Left lung (tissue), 14 donors: ENCODE results near the gene CENPS. TPM values are rescaled to one million over a fixed set of nuclear protein-coding genes. Genes with fewer than 3 reads are reported as not detected.

Source experiments
- ATAC-seq: fragments of 200-7000 bp; cut with Tn5 transposase; one replicate; pipeline ENCODE4 v1.9.1; 2020; ENCODE audit warnings: moderate library complexity
- DNase-seq, 4 donors: peaks; one replicate each; pipeline ENCODE4 v3.0.0-alpha.2; 2013 to 2020
- H3K27ac ChIP-seq, 2 donors: fragments of 200-600 bp; sonication (generic) in 1 of 2; one replicate each; pipeline versions ENCODE4 v1.5.0 to v1.8.0; 2020 to 2021
- H3K27me3 ChIP-seq, 2 donors: fragments of 200-600 bp; sonication (generic) in 1 of 2; one replicate each; pipeline versions ENCODE4 v1.5.0 to v1.8.0; 2020 to 2021
- H3K36me3 ChIP-seq, 2 donors: fragments of 200-600 bp; sonication (generic) in 1 of 2; one replicate each; pipeline versions ENCODE4 v1.5.0 to v1.8.0; 2020 to 2021
- H3K4me1 ChIP-seq, 2 donors: fragments of 200-600 bp; one replicate each; pipeline ENCODE4 v1.8.0; 2021
- H3K4me3 ChIP-seq, 2 donors: fragments of 200-600 bp; sonication (generic) in 1 of 2; one replicate each; pipeline versions ENCODE4 v1.5.0 to v1.8.0; 2020 to 2021; ENCODE audit warnings: mild to moderate bottlenecking in 1 of 2
- H3K9me3 ChIP-seq, 2 donors: fragments of 200-600 bp; sonication (generic) in 1 of 2; one replicate each; pipeline versions ENCODE4 v1.5.0 to v1.8.0; 2020 to 2021
- CTCF ChIP-seq, 2 donors: fragments of 200-600 bp; sonication (generic) in 1 of 2; IDR thresholded peaks; one replicate each; pipeline versions ENCODE4 v1.5.0 to v1.8.0; 2021; ENCODE audit warnings: antibody characterized with exemption in 2 of 2
- intact Hi-C, 2 donors: fragments of 100-400 bp; cut with DNase I; formaldehyde crosslinking; loops; one replicate each; pipeline versions ENCODE4 v1.11.2 to v1.14.2; 2022
- long read RNA-seq, 12 donors: library from polyadenylated mRNA in 2 of 12; unstranded in 2 of 12; transcript quantifications; one replicate each; pipeline ENCODE4 v2.0.0 and lab custom pipeline, GENCODE V29; 2019 to 2026
- polyA plus RNA-seq, 6 donors: library from polyadenylated mRNA; unstranded; fragments of 120-200 nt; gene quantifications; one replicate each; pipeline ENCODE4 v1.2.1, GENCODE V29; 2013; ENCODE audit not compliant: insufficient read length in 6 of 6
- total RNA-seq, 2 donors: library from RNA; stranded (reverse); fragmentation: NEBNext Ultra II Directional; extraction: Animal tissue kit (Norgen Biotek cat#: 25700); gene quantifications; one replicate each; pipeline ENCODE4 v1.2.1, GENCODE V29; 2021
- donor health status: DM: no; HTN: yes; CAD: no.
- donor health status: DM: no; HTN: no; CAD: no.

Gene CENPS
- total RNA-seq = 10 to 100 TPM; 13.5 to 17.6 TPM
- polyA plus RNA-seq = 10 to 100 TPM; 18.1 to 23.1 (median 22.2) TPM
- long read RNA-seq, donor 1, transcript CENPS-204 (5 exons, 914 nt) = major isoform, 9 of 10 reads
- long read RNA-seq, donor 1, partial matches to known transcripts = 0 of 10 reads
- long read RNA-seq, donor 1, other reads (novel, unspliced or antisense) = 0 of 10 reads
- long read RNA-seq, donor 2, transcript CENPS-204 (5 exons, 914 nt) = major isoform, 6 of 14 reads
- long read RNA-seq, donor 2, transcript CENPS-201 (5 exons, 896 nt) = minor isoform, 5 of 14 reads
- long read RNA-seq, donor 2, partial matches to known transcripts = 0 of 14 reads
- long read RNA-seq, donor 2, other reads (novel, unspliced or antisense) = 0 of 14 reads
- long read RNA-seq, donor 3, transcript CENPS-204 (5 exons, 914 nt) = minor isoform, 6 of 16 reads
- long read RNA-seq, donor 3, transcript CENPS-201 (5 exons, 896 nt) = major isoform, 10 of 16 reads
- long read RNA-seq, donor 3, partial matches to known transcripts = 0 of 16 reads
- long read RNA-seq, donor 3, other reads (novel, unspliced or antisense) = 0 of 16 reads
- long read RNA-seq, donor 4, partial matches to known transcripts = 1 of 9 reads
- long read RNA-seq, donor 4, other reads (novel, unspliced or antisense) = 0 of 9 reads
- long read RNA-seq, donor 5, transcript CENPS-204 (5 exons, 914 nt) = major isoform, 8 of 14 reads
- long read RNA-seq, donor 5, transcript CENPS-201 (5 exons, 896 nt) = minor isoform, 5 of 14 reads
- long read RNA-seq, donor 5, partial matches to known transcripts = 0 of 14 reads
- long read RNA-seq, donor 5, other reads (novel, unspliced or antisense) = 0 of 14 reads
- long read RNA-seq, donor 6, transcript CENPS-201 (5 exons, 896 nt) = major isoform, 7 of 20 reads
- long read RNA-seq, donor 6, partial matches to known transcripts = 10 of 20 reads
- long read RNA-seq, donor 6, other reads (novel, unspliced or antisense) = 0 of 20 reads
- long read RNA-seq, donor 7, transcript CENPS-204 (5 exons, 914 nt) = major isoform, 6 of 6 reads
- long read RNA-seq, donor 7, partial matches to known transcripts = 0 of 6 reads
- long read RNA-seq, donor 7, other reads (novel, unspliced or antisense) = 0 of 6 reads
- long read RNA-seq, donor 8, partial matches to known transcripts = 0 of 6 reads
- long read RNA-seq, donor 8, other reads (novel, unspliced or antisense) = 0 of 6 reads
- long read RNA-seq, donor 9 = 0 reads
- long read RNA-seq, donor 10, transcript CENPS-201 (5 exons, 896 nt) = major isoform, 5 of 8 reads
- long read RNA-seq, donor 10, partial matches to known transcripts = 0 of 8 reads
- long read RNA-seq, donor 10, other reads (novel, unspliced or antisense) = 0 of 8 reads
- long read RNA-seq, donor 11, transcript CENPS-204 (5 exons, 914 nt) = major isoform, 5 of 6 reads
- long read RNA-seq, donor 11, partial matches to known transcripts = 0 of 6 reads
- long read RNA-seq, donor 11, other reads (novel, unspliced or antisense) = 0 of 6 reads
- long read RNA-seq, donor 12, transcript CENPS-204 (5 exons, 914 nt) = major isoform, 8 of 9 reads
- long read RNA-seq, donor 12, partial matches to known transcripts = 0 of 9 reads
- long read RNA-seq, donor 12, other reads (novel, unspliced or antisense) = 0 of 9 reads

DNA sequence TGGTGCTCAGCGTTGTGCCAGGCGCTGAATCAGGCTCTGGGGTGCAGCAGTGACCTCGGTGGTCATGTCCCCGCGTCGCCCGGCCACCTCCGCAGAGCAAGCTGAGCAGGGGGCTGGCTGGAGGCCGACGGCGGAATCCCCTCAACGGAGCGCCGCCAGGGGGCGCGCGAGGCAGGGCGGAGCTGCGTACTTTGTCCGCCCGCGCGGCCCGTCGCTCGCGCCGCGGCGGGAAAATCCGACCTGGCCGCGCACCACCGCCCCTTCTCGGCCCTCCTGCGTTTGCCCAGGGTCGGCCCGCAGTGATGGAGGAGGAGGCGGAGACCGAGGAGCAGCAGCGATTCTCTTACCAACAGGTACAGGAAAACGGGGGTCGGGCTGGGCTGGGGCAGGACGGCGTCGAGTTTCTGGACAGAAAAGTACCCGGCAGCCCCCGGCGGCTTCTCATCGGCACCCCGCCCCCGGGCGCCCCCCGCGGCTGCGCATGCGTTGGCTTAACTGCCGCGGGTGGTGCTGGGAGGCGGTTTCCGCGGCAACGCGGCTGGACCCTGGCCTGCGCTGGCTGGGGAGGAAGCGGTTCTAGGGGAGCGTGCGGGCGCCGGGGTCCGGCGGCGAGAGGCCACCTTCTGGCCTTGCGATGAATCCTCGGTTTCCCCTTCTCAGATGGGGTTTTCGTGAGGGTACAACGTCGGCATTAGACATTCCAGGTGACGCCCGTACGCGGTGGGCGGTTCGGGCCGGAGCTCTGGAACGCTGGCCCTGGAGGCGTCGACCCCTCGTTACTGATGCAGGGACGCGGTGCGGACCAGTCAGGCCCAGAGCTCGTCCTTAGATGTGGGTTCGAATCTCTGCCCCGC lies at the start of gene CENPS:
TSS of gene CENPS (plus strand) at position 218 of the 854 bp plus-strand sequence. CDS start at position 303, 85 bp downstream.
- Histone ChIP-seq H3K27me3 (no peaks in the 10 kb centered on the region), H3K36me3 (no peaks in the 10 kb centered on the region), H3K27ac (peak within 1 kb of the TSS; percentile 2 to 74), H3K4me3 (peak within 1 kb of the TSS; percentile 85 to 87), H3K4me1 (peaks cover 7 to 26% of the 10 kb centered on the region in 2 donors), H3K9me3 (no peaks in the 10 kb centered on the region)
- intact Hi-C loops = loop anchor here in 1 of 2 donors (10.0 kb wide), 1 partner anchor 64 kb away; no protein-coding TSS in a partner anchor
- DNase-seq (peak; percentile 94 to 97 (median 94)), ATAC-seq (peak; percentile 95)
- TF ChIP-seq CTCF (IDR thresholded peaks at IDR 0.05) = peak; percentile 94 to 96

DNA sequence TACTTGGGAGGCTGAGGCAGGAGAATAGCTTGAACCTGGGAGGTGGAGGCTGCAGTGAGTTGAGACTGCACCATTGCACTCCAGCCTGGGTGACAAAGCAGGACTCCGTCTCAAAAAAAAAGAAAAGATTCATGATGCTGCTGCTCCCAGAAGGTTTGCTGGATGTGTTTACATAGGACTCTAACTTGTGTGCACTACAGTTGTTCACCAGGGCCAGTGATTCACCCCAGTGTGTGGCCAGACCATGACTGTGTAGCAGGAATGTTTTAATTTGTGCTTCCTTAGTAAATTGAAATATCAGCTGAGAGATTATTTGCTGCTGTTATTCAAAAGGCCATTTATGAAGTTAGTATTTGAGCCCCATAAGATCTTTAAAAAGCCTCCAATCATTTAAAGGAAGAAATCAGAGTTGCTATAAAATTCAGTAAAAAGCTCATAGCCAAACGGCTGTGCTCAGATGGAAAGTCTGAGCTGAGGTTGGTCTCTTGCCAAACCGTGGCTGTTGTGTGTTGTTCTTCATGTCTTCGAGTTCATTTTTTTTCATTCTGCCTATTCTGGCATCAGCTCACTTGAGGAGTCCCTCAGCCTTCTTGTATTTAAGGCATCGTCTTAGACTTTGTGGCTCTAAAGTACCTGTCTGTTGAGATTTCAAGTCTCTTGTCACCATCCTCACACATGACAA lies 49.5 kb upstream of the CENPS start:
- Histone ChIP-seq H3K4me3 (no peak overlapping the region), H3K9me3 (no peaks in the 10 kb centered on the region), H3K36me3 (peaks cover 0 to 28% of the 10 kb centered on the region in 2 donors), H3K27ac (no peak overlapping the region), H3K4me1 (peaks cover 0 to 9% of the 10 kb centered on the region in 2 donors), H3K27me3 (no peaks in the 10 kb centered on the region)
- no peak for TF ChIP-seq CTCF (IDR thresholded peaks at IDR 0.05)
- DNase-seq (no peak), ATAC-seq (peak; percentile 51)
- intact Hi-C loops = no loop called here

GRCh38 chr1:10383630-10384029 lies 46.6 kb upstream of the CENPS start:
- ATAC-seq = no peak

More at GRCh38 chr1:10383630-10384029, 46.6 kb upstream of the CENPS start:
- no peaks in the 10 kb centered on the region for H3K9me3 ChIP-seq
- H3K4me1 ChIP-seq = peaks cover 10 to 19% of the 10 kb centered on the region in 2 donors
- no peak overlapping the region for H3K4me3 ChIP-seq
- H3K27ac ChIP-seq = no peak overlapping the region
- H3K36me3 ChIP-seq = peaks cover 0 to 14% of the 10 kb centered on the region in 2 donors
- intact Hi-C loops = no loop called here
- no peak for TF ChIP-seq CTCF (IDR thresholded peaks at IDR 0.05)
- no peak for DNase-seq
- no peaks in the 10 kb centered on the region for H3K27me3 ChIP-seq
